ENCODE measurements around the gene TECPR2. TPM values are rescaled to one million over a fixed set of nuclear protein-coding genes. Genes with fewer than 3 reads are reported as not detected.

TECPR2 gene
- total and polyA plus RNA-seq, 2 of the 13 experiments (the other 11 are each of a cell fraction or from before 2014, with no cell fraction given): 3.5 to 5.7 TPM

GRCh38 chr14:102316743-102317563, 45.8 kb upstream of the TECPR2 start (continued):
- no peak for TF ChIP-seq ZNF576 (CRISPR knock-in tag; IDR thresholded peaks at IDR 0.05)
- no peak for TF ChIP-seq MXD4 (CRISPR knock-in tag; IDR thresholded peaks at IDR 0.05)
- no peak; the same call in 1 of the 2 replicates for TF ChIP-seq ZNF414 (CRISPR knock-in tag; IDR thresholded peaks at IDR 0.05)
- TF ChIP-seq TSC22D2 (CRISPR knock-in tag; IDR thresholded peaks at IDR 0.05; ENCODE audit: borderline replicate concordance): 0 out of 2 replicates have a peak, but pooled peaks have one; percentile 68
- no peak for TF ChIP-seq ZNF660 (CRISPR knock-in tag; IDR thresholded peaks at IDR 0.05; ENCODE audit: borderline replicate concordance, low read depth)
- TF ChIP-seq ZNF501 (CRISPR knock-in tag; IDR thresholded peaks at IDR 0.05): peak; percentile 95
- no peak for TF ChIP-seq CENPT (CRISPR knock-in tag; IDR thresholded peaks at IDR 0.05; ENCODE audit: low read depth)
- peak; percentile 41; the same call in 1 of the 2 replicates for TF ChIP-seq ZNF772 (CRISPR knock-in tag; IDR thresholded peaks at IDR 0.05)
- no peak for TF ChIP-seq SOX13 (IDR thresholded peaks at IDR 0.05)
- TF ChIP-seq SOX13 (CRISPR knock-in tag; conservative IDR thresholded peaks at IDR 0.05 in 1 of 2, IDR thresholded peaks at IDR 0.05 in 1 of 2): no peak
- no peak for TF ChIP-seq ZNF713 (CRISPR knock-in tag; IDR thresholded peaks at IDR 0.05)
- TF ChIP-seq ZNF558 (CRISPR knock-in tag; IDR thresholded peaks at IDR 0.05; ENCODE audit: borderline replicate concordance): 0 out of 2 replicates have a peak, but pooled peaks have one; percentile 41
- TF ChIP-seq ELF1 (CRISPR knock-in tag; IDR thresholded peaks at IDR 0.05): peak; percentile 78
- no peak for TF ChIP-seq CCAR2 (optimal IDR thresholded peaks at IDR 0.05; ENCODE audit: low read depth, low read length)
- peak; percentile 76; the same call in 1 of the 2 replicates for TF ChIP-seq NFKB2 (CRISPR knock-in tag; IDR thresholded peaks at IDR 0.05; ENCODE audit: borderline replicate concordance)
- TF ChIP-seq FOXC1 (CRISPR knock-in tag; IDR thresholded peaks at IDR 0.05; ENCODE audit: borderline replicate concordance): peak; percentile 27; the same call in 1 of the 2 replicates
- TF ChIP-seq RFXANK (CRISPR knock-in tag; IDR thresholded peaks at IDR 0.05): peak; percentile 35; the same call in 1 of the 2 replicates
- peak; percentile 46; the same call in 1 of the 2 replicates for TF ChIP-seq PRDM10 (CRISPR knock-in tag; IDR thresholded peaks at IDR 0.05; ENCODE audit: low read depth)
- TF ChIP-seq THAP9 (CRISPR knock-in tag; IDR thresholded peaks at IDR 0.05; ENCODE audit: borderline replicate concordance): no peak
- TF ChIP-seq FOXA3 (CRISPR knock-in tag; IDR thresholded peaks at IDR 0.05): peak; percentile 28; the same call in 1 of the 2 replicates
- no peak for TF ChIP-seq ZNF761 (CRISPR knock-in tag; conservative IDR thresholded peaks at IDR 0.05)
- peak; percentile 56; the same call in 1 of the 2 replicates for TF ChIP-seq ZNF782 (CRISPR knock-in tag; IDR thresholded peaks at IDR 0.05; ENCODE audit: borderline replicate concordance)
